GM19372 (cell line): Measurements from ENCODE around the gene PPP2R5E.

Experiments
- ATAC-seq: cut with Tn5 transposase; IDR thresholded peaks from one replicate; pipeline ENCODE4 v1.9.1; 2021; ENCODE audit warnings: mild to moderate bottlenecking, low read depth, moderate library complexity; ENCODE audit not compliant: unreplicated experiment

PPP2R5E gene

GRCh38 chr14:63436286-63437098 is 106.7 kb downstream of the PPP2R5E start:
- no peak for ATAC-seq

- ATAC-seq = no peak
Observed at GRCh38 chr14:63435838-63436237, 107.3 kb downstream of the PPP2R5E start.

GRCh38 chr14:63435204-63435603 is 108.0 kb downstream of the PPP2R5E start:
- no peak for ATAC-seq

GRCh38 chr14:63432888-63433552 is 110.2 kb downstream of the PPP2R5E start:
- no peak for ATAC-seq

GRCh38 chr14:63432228-63432627 is 110.9 kb downstream of the PPP2R5E start:
- no peak for ATAC-seq

GRCh38 chr14:63431466-63431865 is 111.7 kb downstream of the PPP2R5E start:
- no peak for ATAC-seq

- ATAC-seq = no peak
Observed at GRCh38 chr14:63428486-63428885, 114.7 kb downstream of the PPP2R5E start.

GRCh38 chr14:63426838-63427352 is 116.3 kb downstream of the PPP2R5E start:
- no peak for ATAC-seq

- ATAC-seq = no peak
Observed at GRCh38 chr14:63423889-63424288, 119.3 kb downstream of the PPP2R5E start.

- ATAC-seq = no peak
Observed at GRCh38 chr14:63423381-63423780, 119.8 kb downstream of the PPP2R5E start.

- no peak for ATAC-seq
Observed at GRCh38 chr14:63421919-63422318, 121.3 kb downstream of the PPP2R5E start.

- ATAC-seq = no peak
Observed at GRCh38 chr14:63421226-63421625, 122.0 kb downstream of the PPP2R5E start.

GRCh38 chr14:63418020-63418419 is 125.2 kb downstream of the PPP2R5E start:
- ATAC-seq = no peak

- ATAC-seq = no peak
Observed at GRCh38 chr14:63413009-63413408, 130.2 kb downstream of the PPP2R5E start.

- ATAC-seq = no peak
Observed at GRCh38 chr14:63406333-63406732, 136.8 kb downstream of the PPP2R5E start.

- ATAC-seq = no peak
Observed at GRCh38 chr14:63405715-63406114, 137.5 kb downstream of the PPP2R5E start.

- ATAC-seq = no peak
Observed at GRCh38 chr14:63404906-63405305, 138.3 kb downstream of the PPP2R5E start.

- no peak for ATAC-seq
Observed at GRCh38 chr14:63401646-63402045, 141.5 kb downstream of the PPP2R5E start.

- no peak for ATAC-seq
Observed at GRCh38 chr14:63398952-63399351, 144.2 kb downstream of the PPP2R5E start.

GRCh38 chr14:63394841-63395240 is 148.3 kb downstream of the PPP2R5E start:
- no peak for ATAC-seq

GRCh38 chr14:63394432-63394831 is 148.7 kb downstream of the PPP2R5E start:
- no peak for ATAC-seq

- ATAC-seq = no peak
Observed at GRCh38 chr14:63393012-63393411, 150.2 kb downstream of the PPP2R5E start.
